ENCODE measurements around the gene P2RX1.

DNA sequence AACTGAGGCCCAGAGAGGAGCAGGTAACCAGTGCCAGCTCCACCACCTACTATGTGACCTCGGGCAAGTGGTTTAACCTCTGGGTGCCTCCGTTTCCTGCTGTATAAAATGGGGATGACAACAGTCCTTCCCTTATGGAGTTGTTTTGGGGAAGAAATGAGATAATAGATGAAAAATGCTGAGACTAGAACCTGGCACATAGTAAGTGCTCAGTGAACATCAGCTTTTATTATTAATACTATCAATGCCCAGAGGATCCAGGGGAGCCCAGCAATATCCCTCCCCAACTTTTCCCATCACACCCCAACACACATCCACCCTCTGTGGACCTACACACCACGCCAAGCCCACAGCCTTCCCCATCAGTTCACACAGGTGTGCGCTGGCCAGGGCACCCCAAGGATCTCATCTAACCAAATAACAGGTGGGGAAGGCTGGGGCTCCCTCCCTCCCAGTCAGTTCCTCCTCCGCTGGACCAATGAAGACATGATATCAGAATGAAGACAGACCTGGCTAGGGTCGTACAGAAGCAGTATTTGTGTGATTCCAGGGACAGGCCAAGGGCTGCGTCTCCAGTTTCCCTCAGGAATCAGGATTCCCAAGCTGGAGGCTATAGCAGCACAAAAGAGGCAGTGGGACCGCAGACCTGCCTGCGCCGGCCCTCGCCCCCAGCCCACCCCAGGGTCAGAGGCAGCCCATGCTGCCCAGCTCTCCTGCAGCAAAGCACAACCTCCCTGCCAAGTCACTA is 46.1 kb upstream of the P2RX1 start:
- TF ChIP-seq BCL3 (IDR thresholded peaks at IDR 0.05) (no peak), ESRRA (IDR thresholded peaks at IDR 0.05; ENCODE audit: borderline replicate concordance, low read length) (no peak), BHLHE40 (IDR thresholded peaks at IDR 0.05; ENCODE audit: low read depth, low read length) (no peak), POLR2A (IDR thresholded peaks at IDR 0.05; ENCODE audit: low read length) (no peak), CTCF (IDR thresholded peaks at IDR 0.05) (no peak), USF2 (IDR thresholded peaks at IDR 0.05) (no peak), RCOR1 (IDR thresholded peaks at IDR 0.05; ENCODE audit: low read depth, low read length) (no peak), KDM5A (IDR thresholded peaks at IDR 0.05) (no peak), TP53 (CRISPR knock-in tag; IDR thresholded peaks at IDR 0.05) (no peak), MAX (IDR thresholded peaks at IDR 0.05) (no peak), CEBPB (IDR thresholded peaks at IDR 0.05) (no peak)
